Stomach (tissue), 4 donors: ENCODE data around the gene NPY4R2.
"Not testable (repeated sequence)": the region's sequence is repeated elsewhere in the genome, so short reads cannot be mapped to it uniquely, and the experiment has no call there.

Source experiments
- EP300 ChIP-seq: sonication (generic); formaldehyde crosslinking; IDR thresholded peaks from one replicate; pipeline ENCODE4 v1.6.1; 2017; ENCODE audit warnings: antibody characterized with exemption
- POLR2A ChIP-seq, 4 donors: fragments of 450-650 bp; IDR thresholded peaks; one replicate each; pipeline ENCODE4 v1.6.1; 2016; ENCODE audit warnings: antibody characterized with exemption in 4 of 4, control low read depth in 2 of 4, mild to moderate bottlenecking in 1 of 4, moderate library complexity in 1 of 4
- POLR2AphosphoS5 ChIP-seq, 3 donors: sonication (generic); formaldehyde crosslinking; IDR thresholded peaks; one replicate each; pipeline ENCODE4 v1.6.1; 2016; ENCODE audit warnings: antibody characterized with exemption in 3 of 3
- TF ChIP-seq, protein P1 (sequence below), 7 experiments: fragments of 450-650 bp in 4 of 7; fragments of 200-600 bp in 3 of 7; sonication (generic) in 3 of 7; IDR thresholded peaks; one replicate each; pipeline ENCODE4 v1.5.1; 2016 to 2019; ENCODE audit warnings: antibody characterized with exemption in 7 of 7, control low read depth in 2 of 7, mild to moderate bottlenecking in 1 of 7

- TF ChIP-seq, protein P1, sequence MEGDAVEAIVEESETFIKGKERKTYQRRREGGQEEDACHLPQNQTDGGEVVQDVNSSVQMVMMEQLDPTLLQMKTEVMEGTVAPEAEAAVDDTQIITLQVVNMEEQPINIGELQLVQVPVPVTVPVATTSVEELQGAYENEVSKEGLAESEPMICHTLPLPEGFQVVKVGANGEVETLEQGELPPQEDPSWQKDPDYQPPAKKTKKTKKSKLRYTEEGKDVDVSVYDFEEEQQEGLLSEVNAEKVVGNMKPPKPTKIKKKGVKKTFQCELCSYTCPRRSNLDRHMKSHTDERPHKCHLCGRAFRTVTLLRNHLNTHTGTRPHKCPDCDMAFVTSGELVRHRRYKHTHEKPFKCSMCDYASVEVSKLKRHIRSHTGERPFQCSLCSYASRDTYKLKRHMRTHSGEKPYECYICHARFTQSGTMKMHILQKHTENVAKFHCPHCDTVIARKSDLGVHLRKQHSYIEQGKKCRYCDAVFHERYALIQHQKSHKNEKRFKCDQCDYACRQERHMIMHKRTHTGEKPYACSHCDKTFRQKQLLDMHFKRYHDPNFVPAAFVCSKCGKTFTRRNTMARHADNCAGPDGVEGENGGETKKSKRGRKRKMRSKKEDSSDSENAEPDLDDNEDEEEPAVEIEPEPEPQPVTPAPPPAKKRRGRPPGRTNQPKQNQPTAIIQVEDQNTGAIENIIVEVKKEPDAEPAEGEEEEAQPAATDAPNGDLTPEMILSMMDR (IDR thresholded peaks at IDR 0.05), result not testable (repeated sequence)
- TF ChIP-seq EP300; POLR2A (IDR thresholded peaks at IDR 0.05); POLR2AphosphoS5 (IDR thresholded peaks at IDR 0.05): not testable (repeated sequence)
Measured at GRCh38 chr10:47959677-47960076, 41.2 kb downstream of the NPY4R2 start.
